Stimulated activated CD4-positive, alpha-beta T cell treated with anti-CD3 and anti-CD28 coated beads, TNF-alpha, amount 100 ng/mL, for 48 hours (primary cell): Measurements from ENCODE around the gene OR14C36.
"Not testable (repeated sequence)": the region's sequence is repeated elsewhere in the genome, so short reads cannot be mapped to it uniquely, and the experiment has no call there.

Experiments
- DNase-seq, 3 donors: peaks; one replicate each; pipeline ENCODE4 v3.0.0-alpha.2; 2020; ENCODE audit warnings: low read depth in 3 of 3

The OR14C36 gene

GRCh38 chr1:248348475-248348874, at the start of gene OR14C36:
TSS of gene OR14C36 (plus strand) at chr1:248348775. CDS start at chr1:248348775, 0 bp downstream.
- no peak for DNase-seq

- no peak for DNase-seq
These were observed 45.3 kb upstream of the OR14C36 start, which contains the start of gene OR2T12 for GRCh38 chr1:248303324-248303723. TSS of gene OR2T12 (minus strand) at chr1:248303424. CDS start at chr1:248295578, 7,846 bp downstream.

GRCh38 chr1:248305672-248306071, 42.9 kb upstream of the OR14C36 start:
- not testable (repeated sequence) for DNase-seq

GRCh38 chr1:248306103-248306502, 42.5 kb upstream of the OR14C36 start:
- no peak for DNase-seq

GRCh38 chr1:248306740-248307139, 41.8 kb upstream of the OR14C36 start:
- not testable (repeated sequence) for DNase-seq

GRCh38 chr1:248316796-248317195, 31.8 kb upstream of the OR14C36 start:
- DNase-seq = no peak

GRCh38 chr1:248324468-248324867, 24.1 kb upstream of the OR14C36 start, which contains the start of gene OR2M7:
TSS of gene OR2M7 (minus strand) at chr1:248324568. CDS start at chr1:248324568, 0 bp downstream.
- DNase-seq = no peak

GRCh38 chr1:248343451-248343850, 5.1 kb upstream of the OR14C36 start:
- DNase-seq = no peak

GRCh38 chr1:248359415-248359814, 10.8 kb downstream of the OR14C36 start:
- DNase-seq = no peak

GRCh38 chr1:248361121-248361715, 12.6 kb downstream of the OR14C36 start, which contains the start of gene OR2T4:
TSS of gene OR2T4 (plus strand) at chr1:248361665. CDS start at chr1:248361665, 0 bp downstream.
- DNase-seq = no peak

- no peak for DNase-seq
These were observed 18.0 kb downstream of the OR14C36 start for GRCh38 chr1:248366609-248367008.

- no peak for DNase-seq
These were observed 23.8 kb downstream of the OR14C36 start for GRCh38 chr1:248372394-248372793.

GRCh38 chr1:248373761-248374160, 25.2 kb downstream of the OR14C36 start:
- no peak for DNase-seq

GRCh38 chr1:248375446-248375845, 26.9 kb downstream of the OR14C36 start, which contains the start of gene OR2T6:
TSS of gene OR2T6 (plus strand) at chr1:248375746. CDS start at chr1:248387609, 11,863 bp downstream.
- DNase-seq = no peak

GRCh38 chr1:248376916-248377315, 28.3 kb downstream of the OR14C36 start:
- no peak for DNase-seq

- no peak for DNase-seq
These were observed 32.3 kb downstream of the OR14C36 start for GRCh38 chr1:248380854-248381253.

GRCh38 chr1:248388426-248388825, 39.9 kb downstream of the OR14C36 start:
- DNase-seq = no peak

GRCh38 chr1:248393050-248393449, 44.5 kb downstream of the OR14C36 start:
- DNase-seq = no peak
